HEK293 (cell line): ENCODE results near the gene ME3.
A peak's percentile ranks its signal among the peaks of the same experiment; 100 is the strongest.

Experiments
- CTCF ChIP-seq: fragments of 450-650 bp; formaldehyde crosslinking; IDR thresholded peaks from 2 replicates; pipeline ENCODE4 v1.5.1; 2016; ENCODE audit warnings: missing biosample characterization, missing genetic modification characterization
- HIC1 ChIP-seq: fragments of 450-650 bp; formaldehyde crosslinking; IDR thresholded peaks from 2 replicates; pipeline ENCODE4 v1.5.1; 2016; ENCODE audit warnings: missing biosample characterization, missing genetic modification characterization
- YY2 ChIP-seq: fragments of 450-650 bp; formaldehyde crosslinking; IDR thresholded peaks from 2 replicates; pipeline ENCODE4 v1.5.1; 2016; ENCODE audit warnings: missing biosample characterization, missing genetic modification characterization
- ZFHX2 ChIP-seq: fragments of 450-650 bp; formaldehyde crosslinking; conservative IDR thresholded peaks from 2 replicates; pipeline ENCODE4 v1.5.1; 2016; ENCODE audit warnings: missing biosample characterization, missing genetic modification characterization
- ZNF175 ChIP-seq: fragments of 450-650 bp; formaldehyde crosslinking; IDR thresholded peaks from 2 replicates; pipeline ENCODE4 v1.5.1; 2016; ENCODE audit warnings: missing biosample characterization, missing genetic modification characterization
- ZNF692 ChIP-seq: fragments of 450-650 bp; formaldehyde crosslinking; IDR thresholded peaks from 2 replicates; pipeline ENCODE4 v1.5.1; 2016; ENCODE audit warnings: missing biosample characterization, missing genetic modification characterization

- TF ChIP-seq ZNF692 (tag by site-specific recombination): no peak
- no peak for TF ChIP-seq YY2 (tag by site-specific recombination)
- no peak for TF ChIP-seq ZNF175 (tag by site-specific recombination)
- peak; percentile 47; the same call in 1 of the 2 replicates for TF ChIP-seq CTCF (tag by site-specific recombination)
- no peak for TF ChIP-seq ZFHX2 (tag by site-specific recombination)
- no peak for TF ChIP-seq HIC1 (tag by site-specific recombination)
Measured at GRCh38 chr11:86571273-86571948, 101.0 kb downstream of the ME3 start.
